Fibroblast of lung (primary cell): ENCODE results near the gene RNF112. TPM values are rescaled to one million over a fixed set of nuclear protein-coding genes. Genes with fewer than 3 reads are reported as not detected.
A peak's percentile ranks its signal among the peaks of the same experiment; 100 is the strongest.

Source experiments
- DNase-seq, 2 donors: peaks; one replicate each; pipeline versions ENCODE4 v3.0.0 to v3.0.0-alpha.2; 2010; ENCODE audit warnings: low read depth in 2 of 2
- H2AFZ ChIP-seq: 2 replicates; pipeline ENCODE4 v1.5.1; 2012; ENCODE audit warnings: low read length, control low read depth, inconsistent platforms
- H3K27ac ChIP-seq: 2 replicates; pipeline ENCODE4 v1.5.1; 2011; ENCODE audit warnings: low read length, control low read depth; ENCODE audit not compliant: insufficient read depth
- H3K27me3 ChIP-seq: 2 replicates; pipeline ENCODE4 v1.5.1; 2011; ENCODE audit warnings: mild to moderate bottlenecking, low read length; ENCODE audit not compliant: control insufficient read depth, insufficient read depth
- H3K36me3 ChIP-seq: 2 replicates; pipeline ENCODE4 v1.5.1; 2011; ENCODE audit warnings: low read length; ENCODE audit not compliant: control insufficient read depth, insufficient read depth
- H3K4me1 ChIP-seq: 2 replicates; pipeline ENCODE4 v1.5.1; 2011; ENCODE audit warnings: low read length; ENCODE audit not compliant: control insufficient read depth, insufficient read depth; ENCODE audit errors: extremely low read depth
- H3K4me2 ChIP-seq: 2 replicates; pipeline ENCODE4 v1.5.1; 2011; ENCODE audit warnings: low read length, control low read depth; ENCODE audit not compliant: insufficient read depth; ENCODE audit errors: extremely low read depth
- H3K4me3 ChIP-seq, 4 experiments: fragments of 200-600 bp in 1 of 4; sonication (generic) in 1 of 4; replicated peaks in 1 of 4; 2 replicates each; pipeline ENCODE4 v1.5.1; 2011 to 2016; ENCODE audit warnings: low read length in 4 of 4, low read depth in 3 of 4, mild to moderate bottlenecking in 3 of 4, control low read depth in 2 of 4, inconsistent platforms in 1 of 4, mixed read lengths in 1 of 4; ENCODE audit not compliant: insufficient read depth in 1 of 4; ENCODE audit errors: control extremely low read depth in 1 of 4
- H3K79me2 ChIP-seq: 2 replicates; pipeline ENCODE4 v1.5.1; 2012; ENCODE audit warnings: mild to moderate bottlenecking, low read length, inconsistent platforms; ENCODE audit not compliant: control insufficient read depth, insufficient read depth
- H3K9ac ChIP-seq: 2 replicates; pipeline ENCODE4 v1.5.1; 2011; ENCODE audit warnings: mild to moderate bottlenecking, low read length, control low read depth; ENCODE audit not compliant: insufficient read depth
- H3K9me3 ChIP-seq: 2 replicates; pipeline ENCODE4 v1.5.1; 2012; ENCODE audit warnings: low read depth, low read length; ENCODE audit not compliant: control insufficient read depth, insufficient read depth
- H4K20me1 ChIP-seq: 2 replicates; pipeline ENCODE4 v1.5.1; 2011; ENCODE audit warnings: low read length; ENCODE audit not compliant: control insufficient read depth, insufficient read depth; ENCODE audit errors: extremely low read depth
- CTCF ChIP-seq, 2 donors: IDR thresholded peaks in 1 of 2; conservative IDR thresholded peaks in 1 of 2; 1 replicate in 1 of 2; 2 replicates in 1 of 2; pipeline ENCODE4 v1.5.1; 2011 to 2012; ENCODE audit warnings: low read length in 2 of 2, control low read depth in 1 of 2, inconsistent platforms in 1 of 2, low read depth in 1 of 2, mild to moderate bottlenecking in 1 of 2
- EZH2 ChIP-seq: IDR thresholded peaks from 2 replicates; pipeline ENCODE4 v1.5.1; 2012; ENCODE audit warnings: low read length, control low read depth, mild to moderate bottlenecking; ENCODE audit errors: missing control alignments
- polyA minus RNA-seq: library from RNA; depleted of rRNA, polyadenylated mRNA; stranded (reverse); fragments of >200 nt; gene quantifications from 2 replicates; pipeline ENCODE4 v1.2.3, GENCODE V29; 2011; ENCODE audit warnings: low replicate concordance
- polyA plus RNA-seq, 2 donors: library from polyadenylated mRNA; depleted of rRNA in 1 of 2; stranded (reverse) in 1 of 2; unstranded in 1 of 2; fragments of >200 nt; gene quantifications; 2 replicates each; pipeline ENCODE4 v1.2.1, GENCODE V29; 2011 to 2012; ENCODE audit warnings: missing spikeins in 1 of 2
- total RNA-seq: library from RNA; depleted of rRNA; stranded (reverse); fragments of >200 nt; gene quantifications from 2 replicates; pipeline ENCODE4 v1.2.1, GENCODE V29; 2014

RNF112 gene
- total RNA-seq (7.2 and 21.5 TPM in 2 replicates), polyA plus RNA-seq (1.5 and 2.8 TPM in 2 replicates), polyA minus RNA-seq (4.4 and 6.4 TPM in 2 replicates)
- 3.1 and 5.4 TPM in 2 replicates for polyA plus RNA-seq (2012)

DNA sequence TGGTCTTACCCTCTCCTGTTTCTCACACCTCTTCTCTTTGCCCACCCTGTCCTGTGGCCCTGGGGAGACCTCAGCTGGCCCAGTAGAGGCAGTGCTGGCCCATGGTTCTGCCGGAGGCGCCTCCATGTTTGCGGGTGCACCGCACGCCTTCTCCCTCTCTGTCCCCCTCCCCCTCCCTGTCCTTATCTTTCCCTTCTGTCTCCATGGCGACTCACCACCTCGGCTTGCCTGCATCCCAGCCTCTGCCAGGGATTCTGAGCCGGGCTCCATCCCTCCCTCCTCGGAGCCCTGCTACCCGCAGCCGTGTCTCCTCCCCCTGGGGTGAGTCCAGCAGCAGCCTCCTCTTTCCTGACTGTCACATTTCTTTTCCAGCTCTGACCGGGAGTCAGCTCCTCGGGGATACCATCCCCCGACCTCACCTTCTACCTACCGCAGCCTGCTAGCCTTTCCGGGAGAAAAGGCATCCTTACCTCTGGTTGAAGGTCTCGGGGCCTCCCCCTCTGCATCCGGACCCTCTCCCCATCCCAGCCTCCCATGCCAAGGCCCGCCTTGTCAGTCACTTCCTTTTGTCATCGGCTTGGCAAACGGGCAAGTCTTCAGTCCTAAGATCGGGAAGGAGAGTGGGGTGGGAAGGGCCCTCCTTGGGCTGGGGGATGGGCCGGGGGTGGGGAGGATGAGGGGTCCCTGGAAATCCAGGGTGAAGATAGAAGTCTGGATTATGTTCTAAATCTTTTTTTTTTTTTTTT, at the start of gene RNF112:
RNF112 (plus strand) TSS at position 358 of the 746 bp plus-strand sequence; CDS start at position 535, 177 bp downstream.
- Histone ChIP-seq H3K27ac (no peak within 1 kb of the TSS), H3K9me3 (no peaks in the 10 kb centered on the region), H3K27me3 (no peaks in the 10 kb centered on the region), H3K9ac (no peak within 1 kb of the TSS), H4K20me1 (no peaks in the 10 kb centered on the region), H3K4me3 (peak within 1 kb of the TSS in 3 of 4 experiments; percentile 32 to 47 (median 41)), H3K79me2 (no peaks in the 10 kb centered on the region), H3K4me1 (peaks cover 6% of the 10 kb centered on the region), H3K36me3 (no peaks in the 10 kb centered on the region), H3K4me2 (peak within 1 kb of the TSS; percentile 78), H2AFZ (peak within 1 kb of the TSS; percentile 78)
- peak in 1 of 2 donors; percentile 26 for TF ChIP-seq CTCF (conservative IDR thresholded peaks at IDR 0.05 in 1 of 2, IDR thresholded peaks at IDR 0.05 in 1 of 2; ENCODE audit: low read depth in 1 of 2, low read length in 2 of 2)
- TF ChIP-seq EZH2 = no peak
- DNase-seq = peak; percentile 56 to 67

DNA sequence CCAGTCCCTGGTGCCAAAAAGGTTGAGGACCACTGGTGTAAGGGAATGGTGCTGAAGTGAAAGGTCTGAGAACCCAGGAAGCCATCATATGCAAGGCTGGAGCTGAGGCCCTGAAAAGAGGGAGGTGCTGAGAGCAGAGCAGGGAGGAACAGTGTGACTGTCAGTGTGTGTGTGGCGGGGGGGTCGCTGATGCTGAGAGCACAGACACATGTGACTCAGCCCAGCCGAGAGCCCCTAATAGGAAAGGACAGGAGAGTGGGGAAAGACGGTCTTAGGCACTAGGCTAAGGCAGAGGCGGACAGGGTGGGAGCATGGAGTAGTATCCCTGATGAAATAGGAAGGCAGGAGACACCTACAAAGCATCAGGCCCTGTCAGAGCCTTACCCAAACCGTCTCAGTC, 49.7 kb upstream of the RNF112 start:
- no peaks in the 10 kb centered on the region for H3K9me3 ChIP-seq
- H3K4me3 ChIP-seq = peak overlapping the region in 1 of 4 experiments; percentile 75
- H3K4me1 ChIP-seq = peaks cover 12% of the 10 kb centered on the region
- H3K9ac ChIP-seq = no peak overlapping the region
- no peaks in the 10 kb centered on the region for H4K20me1 ChIP-seq
- H3K36me3 ChIP-seq = peaks cover 5% of the 10 kb centered on the region
- no peaks in the 10 kb centered on the region for H3K27me3 ChIP-seq
- H3K4me2 ChIP-seq = peak overlapping the region; percentile 74
- H3K79me2 ChIP-seq = no peaks in the 10 kb centered on the region
- no peak overlapping the region for H3K27ac ChIP-seq
- H2AFZ ChIP-seq = no peak overlapping the region
- TF ChIP-seq CTCF (conservative IDR thresholded peaks at IDR 0.05 in 1 of 2, IDR thresholded peaks at IDR 0.05 in 1 of 2; ENCODE audit: low read depth in 1 of 2, low read length in 2 of 2) = no peak
- no peak for DNase-seq

DNA sequence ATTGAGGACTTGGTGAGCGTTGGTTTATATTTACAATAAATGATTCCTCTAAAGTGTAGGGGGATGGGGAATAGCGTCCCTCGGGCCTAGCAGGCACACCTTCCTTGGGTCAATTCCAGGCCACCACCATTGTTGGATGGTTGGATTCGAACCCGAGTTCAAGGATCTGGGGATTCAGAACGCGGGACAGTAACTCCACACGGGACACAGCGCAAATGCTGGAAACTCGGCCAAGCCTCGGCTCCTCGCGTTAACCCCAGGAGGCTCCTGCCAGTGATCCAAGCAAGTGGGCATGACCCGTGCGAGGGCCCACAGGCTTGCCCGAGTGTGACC, 49.1 kb upstream of the RNF112 start:
- peak overlapping the region; percentile 74 for H3K4me2 ChIP-seq
- peaks cover 5% of the 10 kb centered on the region for H3K36me3 ChIP-seq
- H3K79me2 ChIP-seq = no peaks in the 10 kb centered on the region
- no peak for DNase-seq
- H2AFZ ChIP-seq = peak overlapping the region; percentile 83
- no peaks in the 10 kb centered on the region for H3K9me3 ChIP-seq
- no peaks in the 10 kb centered on the region for H4K20me1 ChIP-seq
- peaks cover 12% of the 10 kb centered on the region for H3K4me1 ChIP-seq
- H3K27me3 ChIP-seq = no peaks in the 10 kb centered on the region
- H3K27ac ChIP-seq = peak overlapping the region; percentile 95
- H3K4me3 ChIP-seq = peak overlapping the region; percentile 57 to 75 (median 75)
- H3K9ac ChIP-seq = peak overlapping the region; percentile 84
- TF ChIP-seq EZH2 (no peak), CTCF (conservative IDR thresholded peaks at IDR 0.05 in 1 of 2, IDR thresholded peaks at IDR 0.05 in 1 of 2; ENCODE audit: low read depth in 1 of 2, low read length in 2 of 2) (no peak)
